ENCODE measurements around the gene TAF4B. TPM values are rescaled to one million over a fixed set of nuclear protein-coding genes. Genes with fewer than 3 reads are reported as not detected.

TAF4B gene
- total RNA-seq, 1 experiment from 2014 or later, result 15.2 TPM

DNA sequence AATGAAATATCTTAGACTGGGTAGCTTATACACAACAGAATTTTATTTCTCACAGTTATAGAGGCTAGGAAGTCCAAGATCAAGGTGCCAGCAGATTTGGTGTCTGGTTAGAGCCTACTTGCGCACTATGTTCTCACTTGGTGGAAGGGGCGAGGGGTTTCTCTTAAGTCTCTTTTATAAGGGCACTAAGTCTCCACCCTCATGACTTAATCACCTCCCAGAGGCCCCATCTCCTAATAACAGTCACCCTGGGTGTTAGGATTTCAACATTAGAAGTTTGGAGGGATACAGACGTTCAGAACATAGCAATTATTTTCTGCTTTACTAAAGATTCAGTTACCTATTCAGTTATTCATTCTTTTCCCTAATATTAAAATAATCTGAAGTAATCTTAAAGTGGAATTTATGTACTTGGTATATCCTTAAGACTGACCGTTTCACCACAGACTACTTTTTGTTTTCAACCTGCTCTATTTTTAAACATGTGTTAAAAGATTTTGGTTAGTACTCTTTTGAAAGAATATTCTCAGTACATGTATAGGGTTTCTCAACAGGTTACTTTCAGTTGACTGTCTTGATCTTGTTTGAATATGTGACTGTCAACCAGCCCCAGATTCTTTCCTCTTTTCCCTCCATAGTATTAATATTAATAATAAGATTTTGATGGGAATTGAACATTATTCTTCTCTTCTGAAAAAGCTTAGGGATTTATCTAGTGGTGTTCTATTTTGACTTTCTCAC lies 130.0 kb downstream of the TAF4B start:
- no peak for ATAC-seq
- POLR2A ChIA-PET, result no interaction called here

GRCh38 chr18:26357960-26358359 lies 131.7 kb downstream of the TAF4B start:
- CTCF ChIA-PET, result no interaction called here
- H3K4me1 Mint-ChIP-seq, result no peaks in the 10 kb centered on the region; the same call in 1 of the 2 replicates
- no peak for ATAC-seq
- H3K27ac Mint-ChIP-seq, result no peak overlapping the region
- no peak for DNase-seq (ENCODE audit: low spot score)
- TF ChIP-seq, protein P1, sequence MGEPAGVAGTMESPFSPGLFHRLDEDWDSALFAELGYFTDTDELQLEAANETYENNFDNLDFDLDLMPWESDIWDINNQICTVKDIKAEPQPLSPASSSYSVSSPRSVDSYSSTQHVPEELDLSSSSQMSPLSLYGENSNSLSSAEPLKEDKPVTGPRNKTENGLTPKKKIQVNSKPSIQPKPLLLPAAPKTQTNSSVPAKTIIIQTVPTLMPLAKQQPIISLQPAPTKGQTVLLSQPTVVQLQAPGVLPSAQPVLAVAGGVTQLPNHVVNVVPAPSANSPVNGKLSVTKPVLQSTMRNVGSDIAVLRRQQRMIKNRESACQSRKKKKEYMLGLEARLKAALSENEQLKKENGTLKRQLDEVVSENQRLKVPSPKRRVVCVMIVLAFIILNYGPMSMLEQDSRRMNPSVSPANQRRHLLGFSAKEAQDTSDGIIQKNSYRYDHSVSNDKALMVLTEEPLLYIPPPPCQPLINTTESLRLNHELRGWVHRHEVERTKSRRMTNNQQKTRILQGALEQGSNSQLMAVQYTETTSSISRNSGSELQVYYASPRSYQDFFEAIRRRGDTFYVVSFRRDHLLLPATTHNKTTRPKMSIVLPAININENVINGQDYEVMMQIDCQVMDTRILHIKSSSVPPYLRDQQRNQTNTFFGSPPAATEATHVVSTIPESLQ (CRISPR knock-in tag; IDR thresholded peaks at IDR 0.05), result no peak
- TF ChIP-seq NR1H2 (CRISPR knock-in tag; IDR thresholded peaks at IDR 0.05) (no peak), EMX1 (CRISPR knock-in tag; IDR thresholded peaks at IDR 0.05) (no peak), HMGXB4 (CRISPR knock-in tag; IDR thresholded peaks at IDR 0.05) (no peak), ZNF671 (CRISPR knock-in tag; IDR thresholded peaks at IDR 0.05) (no peak), ZNF532 (CRISPR knock-in tag; IDR thresholded peaks at IDR 0.05; ENCODE audit: borderline replicate concordance) (no peak), GTF2I (CRISPR knock-in tag; conservative IDR thresholded peaks at IDR 0.05) (no peak)
- H3K9me3 Mint-ChIP-seq, result no peaks in the 10 kb centered on the region
- no peaks in the 10 kb centered on the region for H3K27me3 Mint-ChIP-seq (ENCODE audit: low read depth)
- peaks cover 9% of the 10 kb centered on the region for H3K36me3 Mint-ChIP-seq
- POLR2A ChIA-PET, result no interaction called here
- H3K4me3 Mint-ChIP-seq, result no peak overlapping the region

More for the DNA sequence above, 130.0 kb downstream of the TAF4B start:
- Mint-ChIP-seq H3K4me3 (no peak overlapping the region), H3K27ac (no peak overlapping the region), H3K4me1 (no peaks in the 10 kb centered on the region), H3K27me3 (ENCODE audit: low read depth) (no peaks in the 10 kb centered on the region), H3K9me3 (peaks cover under 1% of the 10 kb centered on the region), H3K36me3 (peaks cover 10% of the 10 kb centered on the region)
- TF ChIP-seq FOXJ3 (CRISPR knock-in tag; IDR thresholded peaks at IDR 0.05; ENCODE audit: borderline replicate concordance), result no peak
- no peak for TF ChIP-seq ELF4 (CRISPR knock-in tag; IDR thresholded peaks at IDR 0.05; ENCODE audit: low read depth)
- no peak for TF ChIP-seq ATF1 (CRISPR knock-in tag; IDR thresholded peaks at IDR 0.05)
- no peak for TF ChIP-seq CREB1 (CRISPR knock-in tag; IDR thresholded peaks at IDR 0.05)
- TF ChIP-seq E2F4 (CRISPR knock-in tag; IDR thresholded peaks at IDR 0.05; ENCODE audit: borderline replicate concordance, low read depth), result no peak
- TF ChIP-seq, protein P2, sequence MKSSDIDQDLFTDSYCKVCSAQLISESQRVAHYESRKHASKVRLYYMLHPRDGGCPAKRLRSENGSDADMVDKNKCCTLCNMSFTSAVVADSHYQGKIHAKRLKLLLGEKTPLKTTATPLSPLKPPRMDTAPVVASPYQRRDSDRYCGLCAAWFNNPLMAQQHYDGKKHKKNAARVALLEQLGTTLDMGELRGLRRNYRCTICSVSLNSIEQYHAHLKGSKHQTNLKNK (CRISPR knock-in tag; IDR thresholded peaks at IDR 0.05), result no peak
- TF ChIP-seq TEAD1 (CRISPR knock-in tag; IDR thresholded peaks at IDR 0.05), result no peak
- no peak for TF ChIP-seq CBFB (CRISPR knock-in tag; IDR thresholded peaks at IDR 0.05; ENCODE audit: low read depth)
- no peak for DNase-seq (ENCODE audit: low spot score)
- CTCF ChIA-PET, result no interaction called here

Measured in WTC11 (cell line).